Daoy (cell line): ENCODE measurements around the gene PPP3R1. TPM values are rescaled to one million over a fixed set of nuclear protein-coding genes. Genes with fewer than 3 reads are reported as not detected.

Experiments
- DNase-seq: peaks from one replicate; pipeline ENCODE4 v3.0.0-alpha.2; 2015; ENCODE audit warnings: low read depth
- total RNA-seq: library from RNA; depleted of rRNA; stranded (reverse); fragments of >200 nt; shearing (Covaris generic); gene quantifications from 2 replicates; pipeline ENCODE4 v1.2.3, GENCODE V29; 2014

PPP3R1 gene
- total RNA-seq, 1 experiment from 2014 or later: 17.9 TPM

DNA sequence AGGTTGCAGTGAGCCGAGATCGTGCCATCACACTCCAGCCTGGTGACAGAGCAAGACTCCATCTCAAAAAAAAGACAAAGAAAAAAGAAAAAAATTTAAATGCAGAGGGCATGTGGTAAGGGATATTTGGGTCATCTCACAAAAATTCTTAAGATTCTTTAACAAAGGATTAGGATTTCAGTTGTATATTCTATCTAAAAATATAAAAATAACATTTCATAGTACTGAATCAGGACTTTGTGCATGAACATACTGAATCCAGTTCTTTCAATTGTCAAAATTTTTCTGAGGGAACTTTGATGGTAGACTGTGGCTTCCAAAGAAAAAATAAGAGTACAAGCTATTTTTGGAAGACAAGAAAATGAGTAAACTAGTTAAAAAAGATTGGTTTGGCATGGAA, 6.5 kb upstream of the PPP3R1 start:
- no peak for DNase-seq

- peak; percentile 26 for DNase-seq
These were observed 3.7 kb upstream of the PPP3R1 start for GRCh38 chr2:68256093-68256450.

- no peak for DNase-seq
These were observed 1.1 kb upstream of the PPP3R1 start for GRCh38 chr2:68253219-68254068.

- peak; percentile 35 for DNase-seq
These were observed 405 bp downstream of the PPP3R1 start for GRCh38 chr2:68251855-68252399.

GRCh38 chr2:68251187-68251854, 1.0 kb downstream of the PPP3R1 start:
- DNase-seq: peak; percentile 77

GRCh38 chr2:68250652-68251186, 1.6 kb downstream of the PPP3R1 start:
- no peak for DNase-seq

DNA sequence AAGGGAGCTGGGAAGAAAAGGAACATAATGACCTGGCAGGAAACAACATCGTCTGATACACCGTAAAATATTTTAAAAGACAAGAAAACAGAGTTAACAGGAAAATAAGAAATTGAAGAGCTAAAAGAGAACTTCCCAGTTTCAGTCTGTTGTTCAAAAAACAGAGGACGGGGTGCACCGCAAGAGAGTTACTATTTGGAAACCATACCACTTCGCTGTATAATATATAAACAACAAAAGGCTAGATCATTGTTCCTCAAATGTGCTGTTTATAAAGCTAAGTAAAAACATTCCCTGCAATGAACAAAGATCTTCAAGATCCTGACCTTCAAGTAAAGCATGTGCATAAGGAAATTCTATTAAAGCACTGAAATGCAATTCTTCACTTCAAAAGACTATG, 2.1 kb downstream of the PPP3R1 start:
- DNase-seq: no peak

GRCh38 chr2:68248806-68249205, 3.5 kb downstream of the PPP3R1 start:
- no peak for DNase-seq

- DNase-seq: no peak
These were observed 4.0 kb downstream of the PPP3R1 start for GRCh38 chr2:68248361-68248760.

DNA sequence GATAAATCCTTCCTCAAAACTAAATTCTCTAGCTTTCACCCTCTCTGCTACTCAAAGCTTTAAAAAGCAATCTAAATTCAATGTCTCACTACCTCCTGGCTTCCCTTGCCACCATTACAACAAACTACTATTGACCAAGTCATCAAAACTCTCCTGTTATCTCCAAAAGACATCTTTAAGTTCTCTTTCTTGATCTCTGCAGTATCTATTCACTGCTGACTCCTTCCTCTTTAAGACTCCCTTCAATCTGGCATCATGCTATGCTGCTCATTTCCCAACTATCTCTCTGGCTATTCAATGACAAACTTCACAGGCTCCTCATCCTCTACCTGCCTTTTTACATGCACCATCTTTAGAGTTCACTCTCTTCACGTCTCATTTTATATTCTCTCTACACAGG, 5.9 kb downstream of the PPP3R1 start:
- DNase-seq: no peak

DNA sequence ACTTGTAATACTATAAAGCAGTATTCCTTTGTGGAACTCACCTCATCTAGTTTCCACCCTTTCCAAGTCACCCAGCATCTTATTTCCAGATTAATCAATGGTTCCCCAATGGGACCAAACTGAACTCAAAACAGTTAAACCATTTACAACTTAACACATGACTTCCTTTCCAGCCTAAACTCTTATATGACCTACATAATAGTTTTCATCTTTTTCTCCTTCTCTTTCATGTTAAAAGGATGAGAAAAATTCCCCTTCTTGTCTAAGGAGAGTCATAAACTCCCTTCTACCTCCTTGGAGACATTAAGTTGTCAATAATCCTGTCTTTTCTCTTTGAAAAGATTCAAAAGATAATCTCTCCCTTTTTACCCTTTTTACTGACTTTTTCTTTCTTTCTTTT, 6.7 kb downstream of the PPP3R1 start:
- DNase-seq: no peak

- no peak for DNase-seq
These were observed 7.3 kb downstream of the PPP3R1 start for GRCh38 chr2:68245066-68245465.

GRCh38 chr2:68244456-68244855, 7.9 kb downstream of the PPP3R1 start:
- DNase-seq: no peak

DNA sequence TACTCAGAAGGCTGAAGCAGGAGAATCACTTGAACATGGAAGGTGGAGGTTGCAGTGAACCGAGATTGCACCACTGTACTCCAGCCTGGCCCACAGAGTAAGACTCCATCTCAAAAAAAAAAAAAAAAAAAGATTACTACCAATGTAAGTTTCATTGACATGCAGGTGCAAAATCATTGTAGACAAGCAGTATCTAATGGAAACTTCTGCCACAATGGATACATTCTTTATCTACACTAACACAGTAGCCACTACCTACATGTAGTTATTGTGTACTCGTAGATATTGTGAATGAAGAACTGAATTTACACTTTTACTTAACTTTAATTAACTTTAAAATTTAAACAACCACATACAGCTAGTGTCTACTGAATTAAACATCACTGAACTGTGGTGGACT, 10.6 kb downstream of the PPP3R1 start:
- DNase-seq: no peak

DNA sequence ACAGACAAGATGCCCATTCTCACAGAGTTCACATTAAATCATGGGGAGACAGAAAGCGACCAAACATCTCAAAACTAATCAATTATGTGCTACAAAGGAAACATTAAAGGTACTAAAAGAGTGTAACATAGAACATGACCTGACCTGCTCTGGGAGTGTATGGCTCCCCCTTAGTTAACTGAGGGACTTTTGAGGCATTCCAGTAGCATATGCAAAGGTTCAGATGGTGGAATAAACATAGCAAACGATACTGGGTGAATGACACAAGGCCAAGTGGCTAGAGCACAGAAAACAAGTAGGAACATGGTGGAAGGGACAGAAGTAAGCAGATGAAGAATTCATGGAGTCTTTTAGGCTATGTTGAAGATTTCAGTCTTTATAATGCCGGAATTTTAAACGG, 11.9 kb downstream of the PPP3R1 start:
- DNase-seq: no peak

DNA sequence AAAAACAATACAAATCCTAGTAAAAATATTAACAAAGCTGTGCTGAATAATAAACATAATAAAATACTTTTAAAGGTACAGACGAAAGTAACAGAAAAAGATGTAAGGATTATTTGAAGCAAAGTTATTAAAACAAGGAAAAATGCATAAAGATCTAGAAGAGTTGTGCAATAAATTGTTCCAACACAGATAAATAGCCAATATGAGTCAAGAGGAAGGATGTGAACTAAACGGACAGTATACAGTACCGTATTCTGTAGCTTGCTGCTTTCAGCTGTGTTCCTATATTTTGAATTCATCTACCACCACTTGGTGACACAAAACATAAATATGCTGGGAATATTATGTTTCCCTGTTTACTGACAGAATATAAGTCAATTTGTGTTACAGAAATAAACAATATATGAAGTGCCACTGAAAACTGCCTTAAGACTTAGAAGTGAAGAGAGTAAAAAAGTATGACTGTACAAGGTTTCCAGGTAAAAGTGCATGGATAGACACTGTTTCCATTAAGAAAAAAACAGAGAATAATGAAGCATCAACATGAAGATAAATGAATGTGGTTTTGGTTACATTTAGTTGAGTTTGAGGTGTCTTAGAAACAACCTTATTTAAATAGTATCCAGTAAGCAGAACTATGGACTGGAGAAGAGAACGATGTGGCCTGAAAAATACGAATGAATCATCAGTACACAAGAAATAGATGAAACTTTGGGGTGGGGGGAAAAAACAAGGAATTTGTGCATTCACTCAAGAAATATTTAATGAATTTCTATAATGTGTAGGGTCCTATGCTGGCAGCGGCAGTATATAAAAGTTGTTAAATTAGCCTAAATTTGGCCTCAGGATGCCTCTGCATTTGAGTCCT, 13.1 kb downstream of the PPP3R1 start:
- DNase-seq: no peak

DNA sequence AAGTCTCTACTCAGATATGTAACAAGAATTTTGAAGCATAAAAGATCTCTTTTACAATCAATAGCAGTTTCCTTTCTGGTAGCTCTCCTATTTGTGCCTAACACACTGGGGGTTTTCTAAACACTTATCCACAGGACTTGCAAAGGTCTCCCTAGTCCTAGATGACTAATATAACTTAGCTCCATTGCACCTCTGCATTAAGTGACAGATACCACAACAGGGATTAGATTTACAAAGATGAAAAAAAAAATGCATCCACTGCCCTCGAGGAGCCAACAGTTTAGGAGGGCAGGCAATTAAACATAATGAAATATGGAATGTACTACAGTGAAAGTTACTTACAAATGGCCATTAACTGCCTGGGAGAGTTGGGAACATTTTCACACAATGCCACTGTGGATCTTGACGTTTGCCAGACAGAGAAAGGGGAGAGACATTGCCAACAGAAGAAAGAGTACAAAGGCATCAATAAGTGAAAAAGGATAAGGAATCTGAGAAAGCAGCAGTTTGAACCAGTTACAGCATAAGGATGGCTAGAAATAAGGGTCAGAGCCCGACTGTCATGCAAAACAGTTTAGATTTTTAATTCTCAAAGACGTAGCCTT, 14.3 kb downstream of the PPP3R1 start:
- no peak for DNase-seq

DNA sequence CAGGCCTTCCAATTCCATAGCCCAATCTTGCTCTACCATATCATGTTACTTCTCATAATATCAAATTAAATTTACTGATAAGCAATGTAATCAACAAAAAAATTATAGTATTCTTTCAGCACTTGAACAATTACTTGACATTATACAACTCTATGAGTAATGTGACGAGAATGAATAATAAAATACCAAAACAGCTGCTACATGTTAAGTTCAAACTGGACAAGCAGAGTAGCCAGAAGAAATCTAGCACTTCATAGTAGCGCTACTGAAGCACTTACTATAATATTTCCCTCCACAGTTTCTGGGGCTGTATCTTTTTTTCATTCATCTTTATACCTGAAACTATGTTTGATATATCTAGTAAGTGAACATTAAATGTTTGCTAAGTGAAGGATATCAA, 14.9 kb downstream of the PPP3R1 start:
- no peak for DNase-seq

DNA sequence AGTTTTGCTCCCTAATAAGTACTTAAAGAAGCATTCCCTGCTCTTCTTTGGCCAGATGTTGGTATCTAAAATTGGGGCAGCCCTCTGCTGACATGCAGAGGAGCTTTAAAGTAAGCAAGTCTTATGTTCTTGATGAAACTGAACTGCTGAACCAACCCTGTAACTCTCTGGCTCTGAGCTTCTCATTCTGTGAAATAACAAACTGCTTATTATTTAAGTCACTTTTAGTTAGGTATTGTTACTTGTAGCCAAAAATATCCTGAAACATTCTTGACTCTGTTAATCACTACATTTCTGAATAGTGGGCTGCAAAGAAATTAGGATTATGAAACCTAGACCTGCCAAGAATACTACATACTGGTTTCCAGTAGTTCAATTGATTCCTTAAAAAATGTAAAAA, 15.5 kb downstream of the PPP3R1 start:
- no peak for DNase-seq

DNA sequence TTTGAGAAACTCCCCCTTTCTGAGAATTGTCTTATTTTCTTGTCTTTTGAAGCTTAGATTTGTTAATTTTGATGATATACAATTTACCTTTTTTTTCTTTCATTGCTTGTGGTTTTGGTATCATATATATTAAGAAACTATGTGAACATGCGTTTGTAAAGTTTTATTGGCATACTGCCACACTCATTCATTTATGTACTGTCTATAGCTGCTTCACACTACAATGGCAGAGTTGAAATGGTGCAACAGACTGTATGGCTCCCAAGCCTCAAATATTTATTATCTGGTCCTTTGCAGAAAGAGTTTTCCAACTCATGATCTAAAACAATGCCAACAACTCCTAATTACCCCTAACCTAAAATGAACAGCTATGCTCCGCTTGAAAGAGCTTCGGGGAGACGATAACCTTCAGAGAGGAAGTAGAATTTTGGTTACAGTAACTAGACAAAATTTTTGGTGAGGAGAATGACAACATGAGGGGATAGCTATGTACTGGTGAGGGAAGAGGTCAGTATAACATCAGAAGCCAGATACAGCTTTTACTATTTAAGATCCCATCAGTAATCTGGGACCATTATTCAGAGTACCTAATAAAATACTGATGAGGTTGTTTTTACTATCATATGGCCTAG, 16.1 kb downstream of the PPP3R1 start:
- no peak for DNase-seq

GRCh38 chr2:68235090-68235489, 17.2 kb downstream of the PPP3R1 start:
- DNase-seq: no peak
